ENCODE results near the gene PRTG.
"Not testable (repeated sequence)": the region's sequence is repeated elsewhere in the genome, so short reads cannot be mapped to it uniquely, and the experiment has no call there.

Gene PRTG

DNA sequence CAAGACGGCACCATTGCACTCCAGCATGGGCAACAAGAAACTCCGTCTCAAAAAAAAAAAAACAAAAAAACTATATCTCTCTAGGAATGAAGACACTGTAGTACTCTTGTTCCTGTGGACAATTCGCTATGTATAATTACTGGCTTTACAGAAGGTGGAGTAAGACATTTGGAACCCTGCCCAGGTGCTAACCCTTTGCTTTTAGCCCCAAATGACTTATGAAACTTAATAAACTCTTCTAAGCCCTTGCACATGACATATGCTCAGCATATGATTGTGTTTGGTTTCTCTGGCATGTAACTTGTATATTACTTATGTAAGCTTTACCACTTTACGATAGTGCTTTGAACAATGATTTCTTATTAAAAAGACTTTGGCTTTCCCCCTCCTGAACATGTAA lies 27.3 kb upstream of the PRTG start:
- H3K27ac ChIP-seq (ENCODE audit: low read depth, low read length): no peak overlapping the region
- no peaks in the 10 kb centered on the region for H3K36me3 ChIP-seq (ENCODE audit: control insufficient read depth, insufficient read depth, low read length)
- H3K4me1 ChIP-seq (ENCODE audit: control insufficient read depth, insufficient read depth, low read length): no peaks in the 10 kb centered on the region
- H3K27me3 ChIP-seq (ENCODE audit: control insufficient read depth, insufficient read depth, low read length): no peaks in the 10 kb centered on the region
- H3K9ac ChIP-seq (ENCODE audit: low read length): no peak overlapping the region
- no peak overlapping the region for H3K4me3 ChIP-seq (ENCODE audit: low read length)

DNA sequence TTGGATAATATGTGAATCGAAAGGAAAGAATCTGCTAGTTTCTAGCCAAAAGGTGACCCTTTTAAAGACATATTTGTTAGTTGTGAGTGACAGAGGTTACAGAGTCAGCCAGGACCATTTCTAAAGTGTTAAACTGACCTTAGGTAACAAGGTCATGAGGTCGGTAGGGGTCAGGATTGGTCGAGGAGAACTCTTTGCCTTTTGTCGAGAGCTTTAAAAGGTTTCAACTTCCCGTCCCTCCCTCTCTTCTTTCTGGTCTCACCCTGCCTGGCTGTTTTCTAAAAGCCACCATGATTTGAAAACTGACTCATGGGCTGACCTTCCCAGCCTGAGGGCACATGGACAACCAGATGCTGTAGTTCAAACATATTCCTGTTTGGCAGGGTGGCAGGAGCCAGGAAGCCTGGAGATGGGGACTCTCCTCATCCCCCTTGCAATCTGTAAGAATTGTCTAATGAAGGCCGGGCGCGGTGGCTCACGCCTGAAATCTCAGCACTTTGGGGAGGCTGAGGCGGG lies 25.8 kb upstream of the PRTG start:
- H3K4me3 ChIP-seq (ENCODE audit: low read length): no peak overlapping the region
- no peaks in the 10 kb centered on the region for H3K36me3 ChIP-seq (ENCODE audit: control insufficient read depth, insufficient read depth, low read length)

DNA sequence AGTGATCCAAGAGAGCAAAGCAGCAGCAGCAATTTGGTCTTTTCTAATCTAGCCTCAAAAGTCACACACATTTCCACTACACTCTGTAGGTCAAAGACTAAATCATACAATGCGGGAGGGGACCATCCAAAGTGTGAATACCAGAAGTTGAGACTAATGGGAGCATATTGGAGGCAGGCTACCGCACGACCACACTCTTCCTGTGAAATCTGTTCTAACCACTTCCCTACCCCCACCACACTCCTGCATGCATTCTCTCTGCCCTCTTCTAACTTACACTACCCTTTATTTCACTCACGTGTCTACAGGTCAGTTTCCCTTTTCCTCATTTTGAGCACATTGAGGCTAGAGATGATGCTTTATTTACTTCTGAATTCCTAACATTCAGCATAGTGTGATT lies 23.7 kb upstream of the PRTG start:
- H3K36me3 ChIP-seq (ENCODE audit: control insufficient read depth, insufficient read depth, low read length): no peaks in the 10 kb centered on the region
- no peak overlapping the region for H3K9ac ChIP-seq (ENCODE audit: low read length)
- H3K4me1 ChIP-seq (ENCODE audit: control insufficient read depth, insufficient read depth, low read length): no peaks in the 10 kb centered on the region
- no peak overlapping the region for H3K27ac ChIP-seq (ENCODE audit: low read depth, low read length)
- H3K27me3 ChIP-seq (ENCODE audit: control insufficient read depth, insufficient read depth, low read length): no peaks in the 10 kb centered on the region
- H3K4me3 ChIP-seq (ENCODE audit: low read length): no peak overlapping the region

More for the DNA sequence above, 25.8 kb upstream of the PRTG start:
- no peaks in the 10 kb centered on the region for H3K4me1 ChIP-seq (ENCODE audit: control insufficient read depth, insufficient read depth, low read length)
- H3K9ac ChIP-seq (ENCODE audit: low read length): no peak overlapping the region
- H3K27ac ChIP-seq (ENCODE audit: low read depth, low read length): no peak overlapping the region
- H3K27me3 ChIP-seq (ENCODE audit: control insufficient read depth, insufficient read depth, low read length): no peaks in the 10 kb centered on the region

DNA sequence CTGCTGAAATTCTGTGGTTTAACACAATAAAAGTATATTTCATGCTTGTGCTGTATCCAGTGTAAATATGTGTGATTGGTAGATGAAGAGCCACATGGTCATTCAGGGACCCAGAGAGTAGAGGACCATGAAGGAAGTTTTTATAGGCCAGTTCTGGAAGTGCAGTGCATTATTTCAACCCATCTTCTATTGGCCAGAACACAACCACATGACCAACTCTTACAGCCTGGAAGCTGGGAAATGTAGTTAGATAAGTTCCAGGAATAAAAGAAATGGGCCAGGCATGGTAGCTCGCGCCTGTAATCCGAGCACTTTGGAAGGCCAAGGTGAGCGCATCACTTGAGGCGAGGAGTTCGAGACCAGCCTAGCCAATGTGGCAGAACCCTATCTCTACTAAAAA lies 21.4 kb upstream of the PRTG start:
- Histone ChIP-seq H3K4me1 (ENCODE audit: control insufficient read depth, insufficient read depth, low read length) (no peaks in the 10 kb centered on the region), H3K36me3 (ENCODE audit: control insufficient read depth, insufficient read depth, low read length) (no peaks in the 10 kb centered on the region)

DNA sequence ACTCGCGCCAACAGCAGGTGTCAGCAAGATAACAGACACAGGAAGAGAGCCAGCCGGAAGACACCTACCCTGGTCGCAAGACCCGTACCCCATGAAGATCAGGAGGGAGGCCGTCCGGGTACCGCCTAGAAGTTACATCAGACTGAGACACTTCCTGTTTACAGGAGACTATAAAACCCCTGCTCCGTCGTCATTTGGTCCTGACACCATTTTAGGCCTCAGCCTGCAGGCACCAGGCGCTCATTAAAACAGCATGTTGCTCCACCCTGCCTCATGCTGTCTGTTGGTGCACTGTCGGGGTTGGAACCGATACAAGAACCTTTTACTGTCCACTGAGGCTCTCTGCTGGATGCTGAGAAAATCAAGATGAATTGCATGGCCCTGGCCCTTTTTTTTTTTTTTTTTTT lies 15.6 kb upstream of the PRTG start:
- Histone ChIP-seq H3K4me1 (ENCODE audit: control insufficient read depth, insufficient read depth, low read length) (no peaks in the 10 kb centered on the region), H3K27me3 (ENCODE audit: control insufficient read depth, insufficient read depth, low read length) (no peaks in the 10 kb centered on the region), H3K36me3 (ENCODE audit: control insufficient read depth, insufficient read depth, low read length) (no peaks in the 10 kb centered on the region), H3K9ac (ENCODE audit: low read length) (no peak overlapping the region), H3K27ac (ENCODE audit: low read depth, low read length) (no peak overlapping the region), H3K4me3 (ENCODE audit: low read length) (no peak overlapping the region)

More for the DNA sequence above, 21.4 kb upstream of the PRTG start:
- H3K4me3 ChIP-seq (ENCODE audit: low read length): no peak overlapping the region
- H3K27me3 ChIP-seq (ENCODE audit: control insufficient read depth, insufficient read depth, low read length): no peaks in the 10 kb centered on the region
- no peak overlapping the region for H3K9ac ChIP-seq (ENCODE audit: low read length)
- no peak overlapping the region for H3K27ac ChIP-seq (ENCODE audit: low read depth, low read length)

DNA sequence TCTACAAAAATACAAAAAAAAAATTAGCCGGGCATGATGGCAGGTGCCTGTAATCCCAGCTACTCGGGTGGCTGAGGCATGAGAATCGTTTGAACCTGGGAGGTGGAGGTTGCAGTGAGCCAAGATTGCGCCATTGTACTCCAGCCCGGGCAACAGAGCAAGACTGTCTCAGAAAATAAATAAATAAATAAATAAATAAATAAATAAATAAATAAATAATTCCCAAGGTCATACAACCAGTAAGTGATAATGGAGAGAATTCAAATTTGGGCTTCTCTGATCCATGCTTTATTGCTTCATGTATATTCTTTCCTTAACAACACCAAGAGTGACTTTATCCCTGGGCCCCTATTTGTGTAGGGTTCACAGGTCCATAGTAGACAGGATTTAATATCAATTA lies 10.5 kb upstream of the PRTG start:
- H3K4me3 ChIP-seq (ENCODE audit: low read length); H3K36me3 ChIP-seq (ENCODE audit: control insufficient read depth, insufficient read depth, low read length); H3K27me3 ChIP-seq (ENCODE audit: control insufficient read depth, insufficient read depth, low read length); H3K4me1 ChIP-seq (ENCODE audit: control insufficient read depth, insufficient read depth, low read length); H3K27ac ChIP-seq (ENCODE audit: low read depth, low read length); H3K9ac ChIP-seq (ENCODE audit: low read length): not testable (repeated sequence)

DNA sequence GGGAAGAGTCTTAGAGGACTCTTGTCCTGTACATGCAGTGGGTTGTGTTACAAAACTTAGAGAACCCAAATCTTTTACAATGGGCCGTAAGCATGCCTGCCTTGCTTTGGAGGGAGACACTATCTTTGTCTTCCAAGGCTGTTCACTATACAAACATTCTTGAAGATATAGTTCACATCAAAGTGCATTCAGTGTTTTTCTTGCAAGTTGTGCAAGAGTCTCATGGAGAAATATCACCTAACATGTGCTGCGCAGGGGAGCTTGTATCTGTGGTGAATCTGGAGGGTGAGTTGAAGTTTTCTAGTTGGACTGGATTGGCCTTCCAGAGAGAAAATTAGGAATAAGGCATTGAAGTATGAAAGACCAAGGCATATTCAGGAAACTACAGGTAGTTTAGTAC lies 7.8 kb upstream of the PRTG start:
- Histone ChIP-seq H3K36me3 (ENCODE audit: control insufficient read depth, insufficient read depth, low read length) (no peaks in the 10 kb centered on the region), H3K4me1 (ENCODE audit: control insufficient read depth, insufficient read depth, low read length) (no peaks in the 10 kb centered on the region), H3K4me3 (ENCODE audit: low read length) (no peak overlapping the region), H3K9ac (ENCODE audit: low read length) (no peak overlapping the region), H3K27ac (ENCODE audit: low read depth, low read length) (no peak overlapping the region), H3K27me3 (ENCODE audit: control insufficient read depth, insufficient read depth, low read length) (no peaks in the 10 kb centered on the region)

DNA sequence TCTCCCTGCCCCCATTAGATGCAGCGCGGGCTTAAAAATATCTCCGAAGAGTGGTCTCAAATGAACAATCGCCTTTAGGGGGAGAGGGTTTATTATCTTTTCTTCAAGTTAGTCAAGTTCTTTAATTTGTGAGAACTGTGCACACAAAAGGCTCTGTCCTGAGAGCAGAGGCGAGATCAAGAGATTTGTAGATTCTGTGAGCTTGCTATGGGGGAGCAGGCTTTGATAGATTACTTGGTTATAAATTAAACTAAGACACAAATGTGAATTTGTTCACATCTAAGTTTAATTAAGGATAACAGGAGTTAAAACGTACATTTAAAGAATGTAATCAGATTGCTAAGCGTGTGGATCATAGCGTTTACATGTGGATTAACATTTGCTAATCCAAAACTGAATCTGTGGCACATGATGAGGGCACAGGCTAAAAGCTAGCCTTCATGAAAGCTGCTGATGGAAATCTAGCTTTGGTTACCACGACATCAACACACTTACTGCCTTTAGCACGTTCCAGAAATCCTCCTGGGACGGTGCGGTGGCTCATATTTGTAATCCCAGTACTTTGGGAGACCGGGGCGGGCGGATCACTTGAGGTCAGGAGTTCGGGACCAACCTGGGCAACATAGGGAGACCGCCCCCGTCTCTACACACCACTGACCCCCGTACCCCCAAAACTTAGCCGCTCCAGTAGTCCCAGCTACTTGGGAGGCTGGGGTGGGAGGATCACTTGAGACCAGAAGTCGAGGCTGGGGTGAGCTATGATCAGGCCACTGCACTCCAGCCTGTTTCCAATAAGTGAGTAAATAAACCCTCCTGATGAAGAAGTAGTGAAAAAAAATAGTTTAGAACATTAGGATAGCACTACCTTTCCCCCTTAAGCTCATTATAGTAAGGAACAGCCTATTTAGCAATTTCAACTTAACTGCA lies 1.0 kb upstream of the PRTG start:
- Histone ChIP-seq H3K27me3 (ENCODE audit: control insufficient read depth, insufficient read depth, low read length) (no peaks in the 10 kb centered on the region), H3K4me1 (ENCODE audit: control insufficient read depth, insufficient read depth, low read length) (no peaks in the 10 kb centered on the region), H3K27ac (ENCODE audit: low read depth, low read length) (no peak overlapping the region), H3K36me3 (ENCODE audit: control insufficient read depth, insufficient read depth, low read length) (no peaks in the 10 kb centered on the region), H3K4me3 (ENCODE audit: low read length) (peak overlapping the region; percentile 61), H3K9ac (ENCODE audit: low read length) (no peak overlapping the region)

DNA sequence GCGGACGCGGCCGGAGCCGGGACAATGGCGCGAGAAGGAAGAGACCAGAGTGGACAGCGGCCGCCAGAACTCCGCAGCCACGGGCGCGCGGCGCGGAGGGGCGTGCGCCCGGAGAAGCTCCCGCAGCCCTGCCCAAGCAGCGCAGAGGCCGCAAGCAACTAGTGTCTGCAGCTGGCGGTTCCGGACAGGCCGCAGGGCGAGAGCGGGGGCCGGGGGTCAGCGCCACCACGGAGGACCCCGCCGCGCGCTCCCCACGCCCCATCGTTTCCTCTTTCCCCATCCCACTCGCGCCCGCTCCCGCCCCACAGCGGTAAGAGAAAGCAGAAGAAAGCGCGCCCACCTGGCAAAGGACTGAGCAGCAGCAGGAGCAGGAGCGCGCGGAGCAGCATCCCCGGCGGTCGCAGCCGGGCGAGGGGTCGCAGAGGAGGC lies 440 bp downstream of the PRTG start:
- peak overlapping the region; percentile 0 for H3K27ac ChIP-seq (ENCODE audit: low read depth, low read length)
- no peaks in the 10 kb centered on the region for H3K27me3 ChIP-seq (ENCODE audit: control insufficient read depth, insufficient read depth, low read length)
- peaks cover under 1% of the 10 kb centered on the region for H3K4me1 ChIP-seq (ENCODE audit: control insufficient read depth, insufficient read depth, low read length)
- H3K4me3 ChIP-seq (ENCODE audit: low read length): peak overlapping the region; percentile 61
- no peak overlapping the region for H3K9ac ChIP-seq (ENCODE audit: low read length)
- H3K36me3 ChIP-seq (ENCODE audit: control insufficient read depth, insufficient read depth, low read length): no peaks in the 10 kb centered on the region

DNA sequence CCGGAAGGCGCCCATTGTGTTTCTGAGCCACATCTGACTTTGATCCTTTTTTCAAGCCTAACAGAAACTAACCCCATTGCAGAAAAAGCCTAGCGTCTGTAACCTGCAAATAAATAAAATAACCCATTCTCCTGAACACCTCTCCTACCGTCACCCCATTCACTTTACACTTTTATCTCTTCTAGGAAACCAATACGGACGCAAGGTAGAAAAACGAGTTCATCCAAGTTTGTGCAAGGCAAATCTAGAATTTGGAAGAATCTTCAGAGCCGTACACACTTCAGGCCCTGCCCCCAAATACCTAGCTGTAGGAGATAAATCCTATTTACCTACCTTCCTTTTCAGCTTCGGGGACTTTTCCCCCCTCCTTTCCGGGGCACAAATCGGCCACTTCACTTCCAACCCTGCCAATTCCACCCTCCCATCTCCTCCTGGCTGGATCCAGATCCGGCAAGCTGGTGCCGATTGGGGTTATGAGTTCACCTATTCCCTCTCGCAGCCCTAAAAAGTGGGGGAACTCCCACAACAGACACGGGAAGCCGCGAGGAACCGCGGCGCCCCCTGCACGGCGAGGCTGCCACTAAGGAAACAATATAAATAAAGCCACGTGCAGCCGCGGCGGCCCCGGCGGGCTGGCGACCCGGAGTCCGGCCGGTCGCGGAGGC lies 987 bp downstream of the PRTG start:
- no peak overlapping the region for H3K9ac ChIP-seq (ENCODE audit: low read length)

DNA sequence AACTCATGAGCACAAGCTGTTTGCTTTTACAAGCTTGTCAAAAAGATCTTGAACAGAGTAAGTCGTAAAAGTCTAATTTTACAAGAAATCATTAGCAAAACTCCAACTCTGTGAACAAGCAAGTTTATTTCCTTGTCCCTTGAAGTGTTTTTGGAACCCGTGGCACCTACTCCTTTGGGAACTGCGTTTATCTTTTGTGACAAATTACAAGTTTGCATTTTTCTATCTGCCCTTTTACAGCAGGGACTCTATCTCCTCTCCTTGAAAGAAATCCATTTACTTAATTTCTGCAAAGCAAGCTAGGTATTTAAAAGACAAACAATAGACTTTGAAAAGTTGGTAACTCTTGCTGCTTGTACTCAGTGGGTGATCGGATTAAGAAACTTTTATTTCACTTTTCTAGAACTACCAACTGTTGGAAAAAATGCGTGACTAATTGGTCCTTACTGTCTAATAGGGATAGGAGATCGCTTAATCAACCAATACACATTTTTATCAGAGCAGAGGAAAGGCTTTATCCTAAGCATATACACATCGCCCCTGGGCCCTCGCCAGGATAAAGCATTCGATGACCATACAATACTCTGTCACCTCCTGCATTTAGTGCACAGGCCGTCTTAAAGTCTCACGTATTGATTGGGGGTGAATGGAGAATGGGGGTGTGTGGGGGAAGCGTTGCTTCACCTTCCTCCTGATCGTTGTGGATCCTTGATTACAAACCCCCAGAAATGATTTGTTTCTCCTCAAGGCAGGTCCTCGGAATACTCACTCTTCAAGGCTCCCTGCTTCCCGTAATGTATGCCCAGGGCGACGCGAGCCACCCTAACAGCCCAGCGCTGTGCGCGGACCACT lies 1.7 kb downstream of the PRTG start:
- Histone ChIP-seq H3K36me3 (ENCODE audit: control insufficient read depth, insufficient read depth, low read length) (no peaks in the 10 kb centered on the region), H3K27me3 (ENCODE audit: control insufficient read depth, insufficient read depth, low read length) (no peaks in the 10 kb centered on the region), H3K27ac (ENCODE audit: low read depth, low read length) (no peak overlapping the region), H3K4me3 (ENCODE audit: low read length) (peak overlapping the region; percentile 61), H3K9ac (ENCODE audit: low read length) (no peak overlapping the region), H3K4me1 (ENCODE audit: control insufficient read depth, insufficient read depth, low read length) (peaks cover 2% of the 10 kb centered on the region)

More for the DNA sequence above, 987 bp downstream of the PRTG start:
- no peak overlapping the region for H3K27ac ChIP-seq (ENCODE audit: low read depth, low read length)
- no peaks in the 10 kb centered on the region for H3K36me3 ChIP-seq (ENCODE audit: control insufficient read depth, insufficient read depth, low read length)
- H3K4me3 ChIP-seq (ENCODE audit: low read length): peak overlapping the region; percentile 61
- H3K4me1 ChIP-seq (ENCODE audit: control insufficient read depth, insufficient read depth, low read length): peaks cover 2% of the 10 kb centered on the region
- no peaks in the 10 kb centered on the region for H3K27me3 ChIP-seq (ENCODE audit: control insufficient read depth, insufficient read depth, low read length)

DNA sequence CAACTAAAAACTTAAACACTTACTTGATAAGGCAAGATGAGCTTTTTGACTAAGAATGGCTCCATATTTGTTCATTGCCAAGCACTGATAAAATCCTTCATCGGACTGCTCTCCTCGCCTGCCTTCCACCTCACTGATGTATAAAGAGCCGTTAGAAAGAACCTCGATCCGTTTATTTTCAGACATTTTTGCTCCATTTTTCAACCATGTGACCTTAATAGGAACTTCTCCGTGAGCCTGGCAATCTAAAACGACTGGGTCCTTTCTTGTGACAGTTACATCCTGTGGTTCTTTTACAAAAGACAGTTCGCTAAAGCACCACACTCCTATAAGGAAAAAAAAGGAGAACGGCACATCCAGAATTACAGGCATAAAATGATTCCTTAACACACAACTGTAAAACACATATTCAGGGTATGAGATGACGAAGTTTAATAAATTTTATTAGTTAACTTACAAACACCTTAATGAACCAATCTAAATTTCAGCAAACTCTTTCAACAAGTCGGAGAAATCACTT lies 2.5 kb downstream of the PRTG start:
- H3K27me3 ChIP-seq (ENCODE audit: control insufficient read depth, insufficient read depth, low read length): no peaks in the 10 kb centered on the region
- no peak overlapping the region for H3K4me3 ChIP-seq (ENCODE audit: low read length)
- H3K27ac ChIP-seq (ENCODE audit: low read depth, low read length): no peak overlapping the region

More for the DNA sequence above, 2.5 kb downstream of the PRTG start:
- Histone ChIP-seq H3K9ac (ENCODE audit: low read length) (no peak overlapping the region), H3K36me3 (ENCODE audit: control insufficient read depth, insufficient read depth, low read length) (no peaks in the 10 kb centered on the region), H3K4me1 (ENCODE audit: control insufficient read depth, insufficient read depth, low read length) (peaks cover 2% of the 10 kb centered on the region)

Measured in rectal smooth muscle tissue (tissue), 1 donor.